ENCODE data around the gene KRT33B.

DNA sequence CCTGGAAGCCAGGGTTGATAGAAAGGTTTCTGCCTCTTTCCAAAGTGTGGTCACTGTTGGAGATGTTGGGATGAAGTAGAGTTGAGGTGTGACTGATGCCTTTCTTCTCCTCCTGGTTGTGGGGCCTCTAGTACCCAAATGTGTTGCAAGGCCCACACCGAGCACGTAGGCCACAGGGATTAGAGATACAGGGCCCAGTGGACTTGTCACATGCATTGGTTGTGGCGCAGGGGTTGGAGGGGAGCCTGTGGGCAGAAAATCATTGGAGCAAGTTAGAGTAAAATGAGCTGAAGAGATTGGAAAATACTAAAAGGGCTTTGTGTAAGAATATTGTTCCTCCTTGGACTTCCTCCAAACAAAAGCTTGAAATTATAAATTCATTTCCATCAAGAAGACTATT lies 23.6 kb downstream of the KRT33B start:
- TF ChIP-seq ELK4 (CRISPR knock-in tag; IDR thresholded peaks at IDR 0.05; ENCODE audit: borderline replicate concordance) = no peak
- TF ChIP-seq, protein P1, sequence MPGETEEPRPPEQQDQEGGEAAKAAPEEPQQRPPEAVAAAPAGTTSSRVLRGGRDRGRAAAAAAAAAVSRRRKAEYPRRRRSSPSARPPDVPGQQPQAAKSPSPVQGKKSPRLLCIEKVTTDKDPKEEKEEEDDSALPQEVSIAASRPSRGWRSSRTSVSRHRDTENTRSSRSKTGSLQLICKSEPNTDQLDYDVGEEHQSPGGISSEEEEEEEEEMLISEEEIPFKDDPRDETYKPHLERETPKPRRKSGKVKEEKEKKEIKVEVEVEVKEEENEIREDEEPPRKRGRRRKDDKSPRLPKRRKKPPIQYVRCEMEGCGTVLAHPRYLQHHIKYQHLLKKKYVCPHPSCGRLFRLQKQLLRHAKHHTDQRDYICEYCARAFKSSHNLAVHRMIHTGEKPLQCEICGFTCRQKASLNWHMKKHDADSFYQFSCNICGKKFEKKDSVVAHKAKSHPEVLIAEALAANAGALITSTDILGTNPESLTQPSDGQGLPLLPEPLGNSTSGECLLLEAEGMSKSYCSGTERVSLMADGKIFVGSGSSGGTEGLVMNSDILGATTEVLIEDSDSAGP (CRISPR knock-in tag; IDR thresholded peaks at IDR 0.05; ENCODE audit: borderline replicate concordance) = no peak
- TF ChIP-seq RAD21 (CRISPR knock-in tag; IDR thresholded peaks at IDR 0.05) = no peak
- TF ChIP-seq POLR2AphosphoS5 (IDR thresholded peaks at IDR 0.05; ENCODE audit: low read depth, low read length) = no peak
- TF ChIP-seq, protein P2, sequence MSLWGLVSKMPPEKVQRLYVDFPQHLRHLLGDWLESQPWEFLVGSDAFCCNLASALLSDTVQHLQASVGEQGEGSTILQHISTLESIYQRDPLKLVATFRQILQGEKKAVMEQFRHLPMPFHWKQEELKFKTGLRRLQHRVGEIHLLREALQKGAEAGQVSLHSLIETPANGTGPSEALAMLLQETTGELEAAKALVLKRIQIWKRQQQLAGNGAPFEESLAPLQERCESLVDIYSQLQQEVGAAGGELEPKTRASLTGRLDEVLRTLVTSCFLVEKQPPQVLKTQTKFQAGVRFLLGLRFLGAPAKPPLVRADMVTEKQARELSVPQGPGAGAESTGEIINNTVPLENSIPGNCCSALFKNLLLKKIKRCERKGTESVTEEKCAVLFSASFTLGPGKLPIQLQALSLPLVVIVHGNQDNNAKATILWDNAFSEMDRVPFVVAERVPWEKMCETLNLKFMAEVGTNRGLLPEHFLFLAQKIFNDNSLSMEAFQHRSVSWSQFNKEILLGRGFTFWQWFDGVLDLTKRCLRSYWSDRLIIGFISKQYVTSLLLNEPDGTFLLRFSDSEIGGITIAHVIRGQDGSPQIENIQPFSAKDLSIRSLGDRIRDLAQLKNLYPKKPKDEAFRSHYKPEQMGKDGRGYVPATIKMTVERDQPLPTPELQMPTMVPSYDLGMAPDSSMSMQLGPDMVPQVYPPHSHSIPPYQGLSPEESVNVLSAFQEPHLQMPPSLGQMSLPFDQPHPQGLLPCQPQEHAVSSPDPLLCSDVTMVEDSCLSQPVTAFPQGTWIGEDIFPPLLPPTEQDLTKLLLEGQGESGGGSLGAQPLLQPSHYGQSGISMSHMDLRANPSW (CRISPR knock-in tag; IDR thresholded peaks at IDR 0.05; ENCODE audit: borderline replicate concordance) = no peak
- no peak for TF ChIP-seq BRCA1 (CRISPR knock-in tag; IDR thresholded peaks at IDR 0.05)
- no peak for TF ChIP-seq NCOA1 (CRISPR knock-in tag; IDR thresholded peaks at IDR 0.05)
- no peak for TF ChIP-seq GATA4 (IDR thresholded peaks at IDR 0.05; ENCODE audit: borderline replicate concordance, low read depth)
- TF ChIP-seq SRF (IDR thresholded peaks at IDR 0.05; ENCODE audit: low read depth, low read length) = no peak
- TF ChIP-seq, protein P3, sequence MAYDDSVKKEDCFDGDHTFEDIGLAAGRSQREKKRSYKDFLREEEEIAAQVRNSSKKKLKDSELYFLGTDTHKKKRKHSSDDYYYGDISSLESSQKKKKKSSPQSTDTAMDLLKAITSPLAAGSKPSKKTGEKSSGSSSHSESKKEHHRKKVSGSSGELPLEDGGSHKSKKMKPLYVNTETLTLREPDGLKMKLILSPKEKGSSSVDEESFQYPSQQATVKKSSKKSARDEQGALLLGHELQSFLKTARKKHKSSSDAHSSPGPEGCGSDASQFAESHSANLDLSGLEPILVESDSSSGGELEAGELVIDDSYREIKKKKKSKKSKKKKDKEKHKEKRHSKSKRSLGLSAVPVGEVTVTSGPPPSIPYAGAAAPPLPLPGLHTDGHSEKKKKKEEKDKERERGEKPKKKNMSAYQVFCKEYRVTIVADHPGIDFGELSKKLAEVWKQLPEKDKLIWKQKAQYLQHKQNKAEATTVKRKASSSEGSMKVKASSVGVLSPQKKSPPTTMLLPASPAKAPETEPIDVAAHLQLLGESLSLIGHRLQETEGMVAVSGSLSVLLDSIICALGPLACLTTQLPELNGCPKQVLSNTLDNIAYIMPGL (CRISPR knock-in tag; IDR thresholded peaks at IDR 0.05; ENCODE audit: borderline replicate concordance in 1 of 2, low read depth in 1 of 2) = no peak
- TF ChIP-seq BHLHE40 (IDR thresholded peaks at IDR 0.05; ENCODE audit: low read length) = no peak
- TF ChIP-seq ZFAT (CRISPR knock-in tag; conservative IDR thresholded peaks at IDR 0.05) = no peak
- no peak for TF ChIP-seq HIC2 (CRISPR knock-in tag; IDR thresholded peaks at IDR 0.05; ENCODE audit: low read depth)
- no peak for TF ChIP-seq CTCF (CRISPR knock-in tag; IDR thresholded peaks at IDR 0.05)
